ENCODE results near the gene VKORC1. TPM values are rescaled to one million over a fixed set of nuclear protein-coding genes. Genes with fewer than 3 reads are reported as not detected.
A peak's percentile ranks its signal among the peaks of the same experiment; 100 is the strongest.

The VKORC1 gene
- total RNA-seq, 1 donor = 147 TPM

- Histone ChIP-seq H3K4me1 (ENCODE audit: insufficient read depth, low read length) (peaks cover 11% of the 10 kb centered on the region), H3K9me3 (ENCODE audit: low read depth, low read length) (no peaks in the 10 kb centered on the region), H2AFZ (ENCODE audit: low read length) (no peak overlapping the region), H3K36me3 (ENCODE audit: insufficient read depth, low read length) (peaks cover 10% of the 10 kb centered on the region), H3K79me2 (ENCODE audit: insufficient read depth, low read length) (peaks cover 7% of the 10 kb centered on the region), H3K27me3 (ENCODE audit: insufficient read depth, low read length) (no peaks in the 10 kb centered on the region), H3K27ac (ENCODE audit: low read depth, low read length) (no peak overlapping the region), H3K4me3 (ENCODE audit: insufficient read depth, low read length) (no peak overlapping the region), H3K4me2 (ENCODE audit: insufficient read depth, low read length) (no peak overlapping the region), H4K20me1 (ENCODE audit: insufficient read depth, low read length) (no peaks in the 10 kb centered on the region)
- no peak for DNase-seq (ENCODE audit: insufficient read length, low spot score, missing footprints)
- no peak for TF ChIP-seq CTCF (IDR thresholded peaks at IDR 0.05; ENCODE audit: extremely low read depth, low read depth, low read length)
Measured at GRCh38 chr16:31055613-31056012, 39.0 kb downstream of the VKORC1 start.

- no peaks in the 10 kb centered on the region for H3K36me3 ChIP-seq (ENCODE audit: insufficient read depth, low read length)
- no peaks in the 10 kb centered on the region for H3K79me2 ChIP-seq (ENCODE audit: insufficient read depth, low read length)
- peak overlapping the region; percentile 55 for H3K4me2 ChIP-seq (ENCODE audit: insufficient read depth, low read length)
- DNase-seq (ENCODE audit: insufficient read length, low spot score, missing footprints) = peak; percentile 98
- no peaks in the 10 kb centered on the region for H3K27me3 ChIP-seq (ENCODE audit: insufficient read depth, low read length)
- peak overlapping the region; percentile 68 for H3K27ac ChIP-seq (ENCODE audit: low read depth, low read length)
- no peaks in the 10 kb centered on the region for H3K9me3 ChIP-seq (ENCODE audit: low read depth, low read length)
- H3K4me3 ChIP-seq (ENCODE audit: insufficient read depth, low read length) = no peak overlapping the region
- H2AFZ ChIP-seq (ENCODE audit: low read length) = peak overlapping the region; percentile 63
- no peaks in the 10 kb centered on the region for H4K20me1 ChIP-seq (ENCODE audit: insufficient read depth, low read length)
- no peak for TF ChIP-seq CTCF (IDR thresholded peaks at IDR 0.05; ENCODE audit: extremely low read depth, low read depth, low read length)
- H3K4me1 ChIP-seq (ENCODE audit: insufficient read depth, low read length) = peaks cover 11% of the 10 kb centered on the region
Measured at GRCh38 chr16:31052114-31052513, 42.5 kb downstream of the VKORC1 start.

GRCh38 chr16:31050280-31051030 is 44.1 kb downstream of the VKORC1 start:
- no peak overlapping the region for H3K27ac ChIP-seq (ENCODE audit: low read depth, low read length)
- no peak overlapping the region for H2AFZ ChIP-seq (ENCODE audit: low read length)
- no peaks in the 10 kb centered on the region for H3K36me3 ChIP-seq (ENCODE audit: insufficient read depth, low read length)
- H3K27me3 ChIP-seq (ENCODE audit: insufficient read depth, low read length) = no peaks in the 10 kb centered on the region
- H3K79me2 ChIP-seq (ENCODE audit: insufficient read depth, low read length) = no peaks in the 10 kb centered on the region
- no peak overlapping the region for H3K4me2 ChIP-seq (ENCODE audit: insufficient read depth, low read length)
- no peak overlapping the region for H3K4me3 ChIP-seq (ENCODE audit: insufficient read depth, low read length)
- TF ChIP-seq CTCF (IDR thresholded peaks at IDR 0.05; ENCODE audit: extremely low read depth, low read depth, low read length) = no peak
- H4K20me1 ChIP-seq (ENCODE audit: insufficient read depth, low read length) = no peaks in the 10 kb centered on the region
- DNase-seq (ENCODE audit: insufficient read length, low spot score, missing footprints) = peak; percentile 18
- no peaks in the 10 kb centered on the region for H3K9me3 ChIP-seq (ENCODE audit: low read depth, low read length)
- H3K4me1 ChIP-seq (ENCODE audit: insufficient read depth, low read length) = peaks cover 11% of the 10 kb centered on the region

- TF ChIP-seq CTCF (IDR thresholded peaks at IDR 0.05; ENCODE audit: extremely low read depth, low read depth, low read length) = no peak
- no peaks in the 10 kb centered on the region for H3K9me3 ChIP-seq (ENCODE audit: low read depth, low read length)
- peaks cover 18% of the 10 kb centered on the region for H3K36me3 ChIP-seq (ENCODE audit: insufficient read depth, low read length)
- no peak overlapping the region for H3K4me2 ChIP-seq (ENCODE audit: insufficient read depth, low read length)
- no peaks in the 10 kb centered on the region for H4K20me1 ChIP-seq (ENCODE audit: insufficient read depth, low read length)
- no peak overlapping the region for H3K4me3 ChIP-seq (ENCODE audit: insufficient read depth, low read length)
- no peaks in the 10 kb centered on the region for H3K79me2 ChIP-seq (ENCODE audit: insufficient read depth, low read length)
- H2AFZ ChIP-seq (ENCODE audit: low read length) = no peak overlapping the region
- no peaks in the 10 kb centered on the region for H3K4me1 ChIP-seq (ENCODE audit: insufficient read depth, low read length)
- DNase-seq (ENCODE audit: insufficient read length, low spot score, missing footprints) = no peak
- H3K27ac ChIP-seq (ENCODE audit: low read depth, low read length) = no peak overlapping the region
- no peaks in the 10 kb centered on the region for H3K27me3 ChIP-seq (ENCODE audit: insufficient read depth, low read length)
Measured at GRCh38 chr16:31043898-31044481, 50.6 kb downstream of the VKORC1 start.
